Stimulated activated CD8-positive, alpha-beta memory T cell treated with anti-CD3 and anti-CD28 coated beads, Interleukin-15, amount 100 ng/mL, for 48 hours (primary cell): ENCODE results near the gene ZNF561.

Experiments used
- DNase-seq, 2 donors: peaks; one replicate each; pipeline ENCODE4 v3.0.0-alpha.2; 2020; ENCODE audit warnings: low read depth in 2 of 2

Gene ZNF561

GRCh38 chr19:9580728-9581127 lies 40.3 kb downstream of the ZNF561 start:
- no peak for DNase-seq

GRCh38 chr19:9570255-9570654 lies 50.8 kb downstream of the ZNF561 start:
- DNase-seq, result no peak

- no peak for DNase-seq
Observed at GRCh38 chr19:9566729-9567128, 54.3 kb downstream of the ZNF561 start.

GRCh38 chr19:9565900-9566705 lies 54.9 kb downstream of the ZNF561 start:
- no peak for DNase-seq
